CD4-positive, alpha-beta T cell treated with Interferon gamma for 1 hour (primary cell): ENCODE results near the gene GRAMD1C.

ENCODE experiments used
- DNase-seq: peaks from one replicate; pipeline ENCODE4 v3.0.0-alpha.2; 2020

GRAMD1C gene

DNA sequence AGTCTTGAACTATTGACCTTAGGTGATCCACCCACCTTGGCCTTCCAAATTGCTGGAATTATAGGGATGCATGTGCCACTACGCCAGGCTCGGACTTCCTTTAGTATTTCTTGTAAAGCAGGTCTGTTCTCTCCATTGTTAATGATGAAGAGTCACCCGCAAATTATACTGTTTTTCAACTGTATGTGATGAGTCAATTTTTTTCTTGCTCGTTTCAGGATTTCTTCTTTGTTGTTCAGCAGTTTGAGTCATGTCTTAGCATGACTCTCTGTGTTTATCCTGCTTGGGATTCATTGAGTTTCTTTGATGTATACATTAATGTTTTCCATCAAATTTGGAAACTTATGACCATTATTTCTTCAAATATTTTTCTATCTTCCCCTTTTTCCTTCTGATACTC is 28.9 kb downstream of the GRAMD1C start:
- DNase-seq: no peak

DNA sequence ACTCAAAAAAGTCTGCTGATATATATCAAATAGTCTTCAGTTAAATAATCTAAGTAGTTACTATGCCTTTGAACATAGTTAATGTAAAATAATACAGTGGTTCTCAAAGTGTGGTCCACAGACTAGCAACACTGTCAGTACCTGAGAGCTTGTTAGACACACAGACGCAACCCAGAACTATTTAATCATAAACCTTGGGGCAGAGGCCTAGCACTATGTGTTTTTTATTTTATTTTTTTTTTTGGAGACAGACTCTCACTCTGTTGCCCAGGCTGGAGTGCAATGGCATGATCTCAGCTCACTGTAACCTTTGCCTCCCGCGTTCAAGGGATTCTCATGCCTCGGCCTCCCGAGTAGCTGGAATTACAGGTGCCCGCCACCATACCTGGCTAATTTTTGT is 34.7 kb downstream of the GRAMD1C start:
- no peak for DNase-seq

GRCh38 chr3:113873814-113874526 is 35.4 kb downstream of the GRAMD1C start:
- DNase-seq: no peak

GRCh38 chr3:113878403-113878802 is 39.8 kb downstream of the GRAMD1C start:
- no peak for DNase-seq

DNA sequence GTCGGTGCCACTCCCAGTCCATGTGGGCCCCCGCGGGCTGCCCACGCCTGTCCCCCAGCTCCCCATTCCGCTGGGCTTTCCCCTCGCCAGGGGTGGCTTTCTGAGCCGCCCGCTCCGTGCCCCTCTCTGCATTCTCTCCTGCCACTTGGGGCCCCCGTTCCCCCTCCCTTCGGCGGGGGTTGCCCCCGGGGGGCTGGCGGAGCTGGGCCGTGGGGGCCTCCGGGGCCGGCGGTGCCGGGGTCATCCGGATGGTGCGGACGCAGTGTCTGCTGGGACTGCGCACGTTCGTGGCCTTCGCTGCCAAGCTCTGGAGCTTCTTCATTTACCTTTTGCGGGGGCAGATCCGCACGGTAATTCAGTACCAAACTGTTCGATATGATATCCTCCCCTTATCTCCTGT is 46.5 kb downstream of the GRAMD1C start:
- DNase-seq: no peak

GRCh38 chr3:113890256-113890900 is 51.8 kb downstream of the GRAMD1C start:
- DNase-seq: no peak

DNA sequence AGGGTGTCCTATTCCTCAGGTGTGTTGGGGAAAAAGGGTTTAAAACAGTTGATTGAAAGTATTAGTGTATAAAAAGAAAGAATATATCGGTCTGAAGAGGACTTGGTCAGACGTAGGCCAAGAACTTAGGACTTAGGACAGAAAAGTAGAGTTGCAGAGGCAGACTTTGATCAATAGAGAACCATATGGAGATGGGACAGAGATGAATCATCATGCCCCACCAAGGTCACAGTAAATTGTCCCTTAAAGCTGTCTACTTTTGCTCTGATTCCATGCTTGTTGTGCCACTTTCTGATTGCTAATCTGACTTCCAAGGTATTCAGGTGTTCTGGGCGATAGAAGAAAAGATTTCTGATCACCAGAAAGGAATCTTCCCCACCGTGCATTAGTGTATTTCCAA is 56.3 kb downstream of the GRAMD1C start:
- DNase-seq: no peak

GRCh38 chr3:113895964-113896363 is 57.4 kb downstream of the GRAMD1C start:
- no peak for DNase-seq

DNA sequence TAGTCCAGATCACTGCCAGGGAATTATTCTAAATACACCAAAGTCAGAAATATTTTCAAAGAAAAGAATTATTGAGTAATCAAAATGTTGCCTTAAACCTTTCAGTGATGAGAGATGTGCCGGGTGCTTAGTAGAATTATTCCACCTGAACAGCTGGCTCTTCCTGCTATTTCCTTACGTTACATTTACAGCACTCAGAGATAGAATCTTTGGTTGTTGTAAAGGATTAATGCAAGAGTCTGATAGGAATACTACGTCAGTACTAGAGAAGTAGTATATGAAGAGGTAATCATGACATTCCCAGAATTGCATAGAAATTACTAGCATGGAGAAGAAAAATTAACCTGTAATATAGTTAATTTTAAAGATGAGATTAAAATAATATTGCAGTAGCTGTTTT is 58.3 kb downstream of the GRAMD1C start:
- no peak for DNase-seq

DNA sequence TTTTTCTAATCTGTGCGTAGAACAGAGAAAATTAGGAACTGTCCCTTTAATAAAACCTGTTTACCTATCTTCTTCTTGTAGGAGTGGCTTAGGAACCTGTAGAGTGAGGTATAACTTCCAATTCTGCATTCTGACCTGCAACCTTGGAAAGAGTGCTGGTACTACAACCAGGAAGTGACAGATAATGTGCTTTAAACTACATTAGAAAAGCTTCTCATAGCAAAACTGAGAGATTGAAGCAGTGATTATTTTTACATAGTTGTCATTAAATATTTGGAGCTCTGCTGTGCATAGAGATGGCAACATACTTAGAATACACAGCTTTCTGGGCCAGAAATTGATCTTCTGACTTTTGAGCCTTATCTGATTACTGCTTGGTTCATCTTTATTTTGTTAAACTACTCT is 58.8 kb downstream of the GRAMD1C start:
- DNase-seq: no peak

GRCh38 chr3:113898892-113899291 is 60.3 kb downstream of the GRAMD1C start:
- no peak for DNase-seq

DNA sequence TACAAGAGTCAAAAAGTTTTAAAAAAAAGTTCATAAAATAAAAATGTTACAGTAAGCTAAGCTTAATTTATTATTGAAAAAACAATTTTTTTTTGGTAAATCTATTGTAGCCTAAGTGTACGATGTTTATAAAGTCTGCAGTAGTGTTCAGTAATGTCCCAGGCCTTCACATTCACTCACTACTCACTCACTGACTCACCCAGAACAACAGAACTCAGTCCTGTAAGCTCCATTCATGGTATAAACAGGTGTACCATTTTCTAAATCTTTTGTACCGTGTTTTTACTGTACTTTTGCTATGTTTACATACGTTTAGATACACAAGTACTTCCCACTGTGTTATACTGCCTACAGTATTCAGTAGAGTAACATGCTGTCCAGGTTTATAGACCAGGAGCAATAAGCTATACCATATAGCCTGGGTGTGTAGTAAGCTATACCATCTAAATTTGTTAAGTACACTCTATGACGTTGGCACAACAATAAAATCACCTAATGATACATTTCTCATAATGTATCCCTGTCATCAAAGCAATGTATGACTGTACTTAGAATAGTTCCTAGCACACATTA is 68.1 kb downstream of the GRAMD1C start:
- DNase-seq: no peak

- no peak for DNase-seq
Measured at GRCh38 chr3:113908133-113908532, 69.5 kb downstream of the GRAMD1C start.

DNA sequence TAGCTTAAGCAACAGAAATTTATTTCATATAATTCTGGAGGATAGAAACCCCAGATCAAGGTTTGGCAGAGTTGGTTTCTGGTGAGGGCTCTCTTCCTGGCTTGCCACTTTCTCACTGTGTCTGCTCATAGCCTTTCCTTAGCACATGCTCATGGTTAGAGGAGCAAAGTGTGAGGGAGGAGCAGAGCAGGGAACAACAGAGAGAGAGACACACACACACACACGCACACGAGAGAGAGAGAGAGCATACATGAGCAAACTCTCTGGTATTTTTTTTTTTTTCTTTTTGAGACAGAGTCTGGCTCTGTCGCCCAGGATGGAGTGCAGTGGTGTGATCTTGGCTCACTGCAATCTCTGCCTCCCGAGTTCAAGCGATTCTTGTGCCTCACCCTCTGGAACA is 72.4 kb downstream of the GRAMD1C start:
- DNase-seq: no peak

DNA sequence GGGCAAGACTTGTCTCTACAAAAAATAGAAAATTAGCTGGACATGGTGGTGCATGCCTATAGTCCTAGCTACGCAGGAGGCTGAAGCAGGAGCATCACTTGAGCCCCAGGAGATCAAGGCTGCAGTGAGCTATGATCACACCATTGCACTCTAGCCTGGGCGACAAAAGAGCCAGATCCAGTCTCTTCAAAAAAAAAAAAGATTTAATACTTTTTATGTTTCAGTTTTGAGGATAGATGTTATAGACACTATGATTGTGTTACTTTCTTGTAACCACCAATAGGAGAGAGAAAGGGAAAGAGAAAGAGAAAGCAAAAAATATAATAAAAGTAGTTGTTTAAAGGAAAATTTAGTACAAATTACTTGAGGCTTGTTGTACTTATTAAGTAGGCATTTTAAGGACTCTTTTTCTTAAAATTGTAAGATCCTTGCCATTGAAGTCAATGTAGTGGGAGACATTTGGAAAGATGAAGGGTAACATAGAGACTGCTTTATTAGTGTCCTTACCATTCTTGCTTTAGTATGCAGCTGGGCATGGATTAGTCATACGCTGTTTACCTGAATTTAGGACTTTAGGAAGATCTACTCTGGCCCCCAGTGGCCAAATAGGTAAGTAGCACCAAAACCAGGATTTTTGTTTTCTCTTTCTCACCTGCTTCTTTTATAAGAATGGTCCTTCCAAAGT is 74.1 kb downstream of the GRAMD1C start:
- DNase-seq: no peak

GRCh38 chr3:113914646-113915045 is 76.1 kb downstream of the GRAMD1C start:
- no peak for DNase-seq

- no peak for DNase-seq
Measured at GRCh38 chr3:113927556-113927955, 89.0 kb downstream of the GRAMD1C start.

DNA sequence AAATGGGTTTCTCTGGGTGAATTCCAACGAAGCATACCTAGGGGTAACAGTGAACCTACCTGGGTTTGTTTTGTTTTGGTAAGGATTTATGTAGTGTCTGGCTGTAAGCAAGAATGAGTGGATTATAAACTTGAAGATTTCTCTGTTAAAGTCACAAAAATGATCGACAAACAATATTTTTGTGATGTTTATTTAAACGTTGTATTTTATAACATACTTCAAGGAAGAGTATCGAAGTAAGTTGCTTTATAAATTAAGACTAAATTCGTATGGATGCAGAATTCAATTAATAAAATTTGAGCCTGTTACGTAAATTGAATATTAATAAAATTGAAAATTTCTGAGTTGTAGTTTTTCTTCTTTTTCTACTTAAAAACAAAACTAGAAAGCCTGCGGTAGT is 108.2 kb downstream of the GRAMD1C start:
- DNase-seq: no peak

GRCh38 chr3:113947372-113948014 is 108.9 kb downstream of the GRAMD1C start, which contains the start of gene ZDHHC23:
TSS of gene ZDHHC23 (plus strand) at chr3:113948013. CDS start at chr3:113948803, 790 bp downstream.
- DNase-seq: peak; percentile 66

- DNase-seq: peak; percentile 9
Measured at GRCh38 chr3:113948015-113948917, 109.7 kb downstream of the GRAMD1C start.

GRCh38 chr3:113952921-113953320 is 114.3 kb downstream of the GRAMD1C start:
- no peak for DNase-seq

DNA sequence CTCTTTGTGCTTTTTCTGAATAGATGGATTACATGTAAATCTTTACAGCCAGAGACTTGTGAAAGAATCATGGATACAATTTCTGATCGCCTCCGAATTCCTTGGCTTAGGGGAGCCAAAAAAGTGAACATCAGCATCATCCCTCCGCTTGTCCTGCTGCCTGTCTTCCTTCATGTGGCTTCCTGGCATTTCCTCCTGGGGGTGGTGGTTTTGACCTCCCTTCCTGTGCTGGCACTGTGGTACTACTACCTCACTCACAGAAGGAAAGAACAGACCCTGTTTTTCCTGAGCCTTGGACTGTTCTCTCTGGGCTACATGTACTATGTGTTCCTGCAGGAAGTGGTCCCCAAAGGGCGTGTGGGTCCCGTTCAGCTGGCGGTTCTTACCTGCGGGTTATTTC is 115.1 kb downstream of the GRAMD1C start:
- no peak for DNase-seq
